GM19351 (cell line): ENCODE results near the gene PLEKHA5.
"Not testable (repeated sequence)": the region's sequence is repeated elsewhere in the genome, so short reads cannot be mapped to it uniquely, and the experiment has no call there.

Experiments used
- ATAC-seq: cut with Tn5 transposase; IDR thresholded peaks from one replicate; pipeline ENCODE4 v1.9.1; 2021; ENCODE audit warnings: mild to moderate bottlenecking, moderate library complexity; ENCODE audit not compliant: unreplicated experiment

The PLEKHA5 gene

GRCh38 chr12:19306366-19306765, 176.8 kb downstream of the PLEKHA5 start:
- ATAC-seq, result no peak

- no peak for ATAC-seq
These were observed 177.9 kb downstream of the PLEKHA5 start for GRCh38 chr12:19307451-19307850.

GRCh38 chr12:19311165-19311564, 181.6 kb downstream of the PLEKHA5 start:
- ATAC-seq, result no peak

DNA sequence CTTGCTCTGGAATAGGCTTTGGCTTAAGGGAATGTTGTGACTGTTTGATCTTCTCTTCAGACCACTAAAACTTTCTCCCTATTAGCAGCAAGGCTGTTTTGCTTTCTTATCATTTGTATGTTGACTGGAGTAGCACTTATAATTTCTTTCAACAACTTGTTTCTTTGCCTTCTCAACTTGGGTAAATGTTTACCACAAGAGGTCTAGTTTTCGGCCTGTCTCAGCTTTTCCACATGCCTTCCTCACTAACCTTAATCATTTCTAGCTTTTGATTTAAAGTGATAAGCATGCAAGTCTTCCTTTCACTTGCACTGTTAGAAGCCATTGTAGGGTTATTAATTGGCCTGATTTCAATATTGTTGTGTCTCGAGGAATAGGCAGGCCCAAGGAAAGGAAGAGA, 183.1 kb downstream of the PLEKHA5 start:
- no peak for ATAC-seq

DNA sequence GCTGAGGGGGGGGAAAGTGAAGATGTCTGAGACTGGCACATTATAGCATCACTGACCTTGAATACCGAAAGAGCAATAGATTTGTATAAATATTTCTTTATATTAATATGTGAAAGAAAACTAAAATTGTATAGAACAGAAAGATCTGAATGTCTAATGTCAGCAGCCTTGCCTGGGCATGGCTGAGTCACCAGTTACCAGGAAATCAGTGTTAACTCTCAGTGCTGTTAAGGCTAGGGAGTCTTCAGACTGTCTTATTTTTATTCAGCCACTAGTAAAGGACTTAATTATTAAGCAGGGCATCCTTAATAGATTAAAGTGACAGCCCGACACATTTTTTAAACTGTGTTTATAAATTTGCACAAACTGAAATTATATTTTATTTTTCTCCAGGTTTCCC, 186.9 kb downstream of the PLEKHA5 start:
- no peak for ATAC-seq

- ATAC-seq, result no peak
These were observed 192.8 kb downstream of the PLEKHA5 start for GRCh38 chr12:19322376-19322775.

- no peak for ATAC-seq
These were observed 194.3 kb downstream of the PLEKHA5 start for GRCh38 chr12:19323805-19324204.

GRCh38 chr12:19326102-19326501, 196.6 kb downstream of the PLEKHA5 start:
- ATAC-seq, result no peak

- no peak for ATAC-seq
These were observed 202.7 kb downstream of the PLEKHA5 start for GRCh38 chr12:19332196-19332595.

- ATAC-seq, result no peak
These were observed 208.9 kb downstream of the PLEKHA5 start for GRCh38 chr12:19338405-19338804.

GRCh38 chr12:19350850-19351249, 221.3 kb downstream of the PLEKHA5 start:
- not testable (repeated sequence) for ATAC-seq

DNA sequence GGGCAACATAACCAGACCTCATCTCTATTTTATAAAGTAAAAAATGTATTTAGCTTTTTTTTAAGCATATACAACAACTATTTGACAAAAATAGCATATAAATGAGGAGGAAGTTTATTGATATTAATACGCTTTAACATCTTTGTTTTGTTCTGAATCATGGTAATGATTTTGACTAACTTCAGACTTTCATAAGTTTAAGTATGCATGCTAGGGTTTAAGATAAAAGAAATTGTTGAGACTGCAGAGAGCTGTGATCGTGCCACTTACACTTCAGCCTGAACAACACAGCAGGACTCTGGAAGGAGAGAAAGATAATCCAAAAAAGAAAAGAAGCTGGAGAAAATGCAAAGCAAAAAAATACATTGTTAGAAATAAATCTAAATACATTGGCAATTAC, 221.8 kb downstream of the PLEKHA5 start:
- ATAC-seq, result no peak

GRCh38 chr12:19369691-19370148, 240.2 kb downstream of the PLEKHA5 start:
- no peak for ATAC-seq

- no peak for ATAC-seq
These were observed 244.1 kb downstream of the PLEKHA5 start for GRCh38 chr12:19373586-19373985.

DNA sequence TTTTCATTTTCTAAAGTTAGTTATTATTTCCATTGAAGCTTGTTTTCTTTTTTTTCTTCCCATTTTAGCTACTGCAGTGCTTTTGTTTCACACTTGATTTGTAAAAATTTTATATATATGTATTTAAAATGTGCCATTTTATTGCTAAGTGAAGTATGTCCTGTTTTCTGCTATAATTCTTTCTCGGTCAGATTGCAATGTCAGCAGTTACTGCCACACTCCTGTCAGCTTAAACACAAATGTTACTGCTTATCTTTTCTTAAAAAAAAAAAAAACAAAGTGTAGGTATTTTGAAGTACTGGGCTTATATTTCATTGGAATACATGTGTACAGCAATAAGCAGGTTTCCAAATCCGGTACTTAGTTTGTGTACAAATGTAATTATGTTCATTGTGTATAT, 246.4 kb downstream of the PLEKHA5 start:
- ATAC-seq, result no peak

GRCh38 chr12:19376691-19377090, 247.2 kb downstream of the PLEKHA5 start:
- no peak for ATAC-seq

DNA sequence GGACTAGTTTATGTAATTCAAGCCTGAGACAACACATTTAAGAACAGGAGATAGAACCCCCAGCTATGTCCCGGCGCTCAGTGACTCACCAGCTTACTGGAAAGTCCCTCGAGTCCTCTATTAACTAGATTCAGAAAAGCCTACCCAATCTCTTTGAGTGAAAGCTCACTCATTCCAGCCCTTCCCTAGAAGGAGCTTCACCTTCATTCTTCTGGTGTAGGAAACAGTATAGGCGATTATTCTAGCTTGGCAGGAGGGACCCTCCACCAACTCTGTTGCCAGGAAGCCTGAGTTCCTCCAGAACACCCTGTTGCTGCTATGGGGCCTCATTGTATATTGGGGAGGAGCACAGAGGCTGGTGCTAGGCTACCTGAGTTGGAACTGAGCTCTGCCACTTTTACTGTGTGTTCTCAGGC, 252.6 kb downstream of the PLEKHA5 start:
- peak; percentile 96 for ATAC-seq

DNA sequence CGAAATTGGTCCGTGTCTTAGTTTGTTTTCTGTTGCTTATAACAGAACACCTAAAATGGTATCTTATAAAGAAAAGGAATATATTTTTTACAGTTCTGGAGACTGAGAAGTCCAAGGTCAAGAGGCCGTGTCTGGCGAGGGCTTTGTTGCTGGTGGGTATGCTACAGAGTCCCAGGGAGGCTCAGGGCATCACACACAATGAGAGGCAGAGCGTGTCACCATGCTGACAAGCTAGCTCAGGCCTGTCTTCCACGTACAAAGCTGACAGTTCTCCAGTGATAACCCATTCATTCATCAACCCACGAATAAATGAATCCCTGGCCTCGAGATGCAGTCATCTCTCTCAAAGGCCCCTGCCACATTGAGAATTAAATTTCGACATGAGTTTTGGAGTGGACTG, 253.0 kb downstream of the PLEKHA5 start:
- no peak for ATAC-seq

GRCh38 chr12:19387161-19387560, 257.6 kb downstream of the PLEKHA5 start:
- no peak for ATAC-seq

GRCh38 chr12:19388131-19388549, 258.6 kb downstream of the PLEKHA5 start:
- no peak for ATAC-seq

- ATAC-seq, result no peak
These were observed 260.6 kb downstream of the PLEKHA5 start for GRCh38 chr12:19390051-19390598.

- not testable (repeated sequence) for ATAC-seq
These were observed 263.1 kb downstream of the PLEKHA5 start for GRCh38 chr12:19392644-19393043.

- no peak for ATAC-seq
These were observed 264.9 kb downstream of the PLEKHA5 start for GRCh38 chr12:19394385-19394784.
